Keratinocyte (primary cell): ENCODE results near the gene PNP. TPM values are rescaled to one million over a fixed set of nuclear protein-coding genes. Genes with fewer than 3 reads are reported as not detected.

ENCODE experiments used
- DNase-seq: peaks from one replicate; pipeline ENCODE4 v3.0.0-alpha.2; 2011; ENCODE audit warnings: low read depth, missing footprints, low spot score
- FAIRE-seq: peaks from 2 replicates; lab custom pipeline; 2011; peaks lifted over from hg19 to GRCh38; lab: Jason Lieb, UNC
- H2AFZ ChIP-seq: 2 replicates; pipeline ENCODE4 v1.6.0; 2012; ENCODE audit warnings: low read length, control low read depth, inconsistent platforms; ENCODE audit not compliant: control insufficient read depth
- H3K27ac ChIP-seq: 2 replicates; pipeline ENCODE4 v1.5.1; 2011; ENCODE audit warnings: low read length; ENCODE audit not compliant: control insufficient read depth, insufficient read depth
- H3K27me3 ChIP-seq: 3 replicates; pipeline ENCODE4 v1.6.0; 2011; ENCODE audit warnings: low read length; ENCODE audit not compliant: control insufficient read depth, insufficient read depth; ENCODE audit errors: extremely low read depth
- H3K36me3 ChIP-seq, 2 experiments: 2 replicates in 1 of 2; 3 replicates in 1 of 2; pipeline ENCODE4 v1.5.1; 2011; ENCODE audit warnings: low read length in 2 of 2, mild to moderate bottlenecking in 1 of 2; ENCODE audit not compliant: control insufficient read depth in 2 of 2, insufficient read depth in 2 of 2; ENCODE audit errors: extremely low read depth in 1 of 2
- H3K4me1 ChIP-seq: 3 replicates; pipeline ENCODE4 v1.5.1; 2011; ENCODE audit warnings: low read length; ENCODE audit not compliant: control insufficient read depth, insufficient read depth; ENCODE audit errors: extremely low read depth
- H3K4me2 ChIP-seq: 3 replicates; pipeline ENCODE4 v1.6.0; 2011; ENCODE audit warnings: low read depth, low read length; ENCODE audit not compliant: control insufficient read depth, insufficient read depth; ENCODE audit errors: extremely low read depth
- H3K4me3 ChIP-seq, 3 experiments: fragments of 200-600 bp in 1 of 3; sonication (generic) in 1 of 3; 2 replicates in 2 of 3; 3 replicates in 1 of 3; pipeline ENCODE4 v1.5.1; 2011 to 2016; ENCODE audit warnings: low read length in 3 of 3, mild to moderate bottlenecking in 3 of 3, control low read depth in 2 of 3, inconsistent platforms in 1 of 3, low read depth in 1 of 3, mixed read lengths in 1 of 3, mixed run types in 1 of 3, moderate library complexity in 1 of 3; ENCODE audit not compliant: control insufficient read depth in 2 of 3, insufficient read depth in 2 of 3; ENCODE audit errors: extremely low read depth in 1 of 3
- H3K79me2 ChIP-seq: 2 replicates; pipeline ENCODE4 v1.6.0; 2012; ENCODE audit warnings: low read length; ENCODE audit not compliant: control insufficient read depth, insufficient read depth
- H3K9ac ChIP-seq: 3 replicates; pipeline ENCODE4 v1.6.0; 2011; ENCODE audit warnings: low read length; ENCODE audit not compliant: control insufficient read depth, insufficient read depth; ENCODE audit errors: extremely low read depth
- H3K9me1 ChIP-seq: 3 replicates; pipeline ENCODE4 v1.6.0; 2011; ENCODE audit warnings: low read length; ENCODE audit not compliant: control insufficient read depth, insufficient read depth; ENCODE audit errors: extremely low read depth
- H3K9me3 ChIP-seq: 2 replicates; pipeline ENCODE4 v1.5.1; 2012; ENCODE audit warnings: low read depth, low read length; ENCODE audit not compliant: control insufficient read depth
- H4K20me1 ChIP-seq: 3 replicates; pipeline ENCODE4 v1.6.0; 2011; ENCODE audit warnings: low read length; ENCODE audit not compliant: control insufficient read depth, insufficient read depth; ENCODE audit errors: extremely low read depth
- CTCF ChIP-seq, 3 experiments: IDR thresholded peaks in 1 of 3; conservative IDR thresholded peaks in 1 of 3; optimal IDR thresholded peaks in 1 of 3; 2 replicates in 2 of 3; 3 replicates in 1 of 3; pipeline versions ENCODE3 to v1.5.1; 2011; ENCODE audit warnings: low read length in 3 of 3, mild to moderate bottlenecking in 3 of 3, moderate library complexity in 2 of 3, control low read depth in 1 of 3, inconsistent platforms in 1 of 3; ENCODE audit not compliant: insufficient read depth in 2 of 3; ENCODE audit errors: extremely low read depth in 1 of 3
- EZH2 ChIP-seq: IDR thresholded peaks from one replicate; pipeline ENCODE4 v1.6.1; 2012; ENCODE audit warnings: inconsistent platforms, mild to moderate bottlenecking, low read length, moderate library complexity
- dilution Hi-C: fragments of 300-500 bp; cut with MboI; formaldehyde crosslinking; loops from one replicate; pipeline ENCODE4 v1.7.0; 2020; ENCODE audit warnings: low sequenced_read_pairs; ENCODE audit not compliant: extremely low pct_ligation_motif_present
- polyA plus RNA-seq, 5 experiments: library from polyadenylated mRNA; depleted of rRNA in 3 of 5; stranded (reverse) in 3 of 5; stranded (forward) in 1 of 5; unstranded in 1 of 5; fragments of >200 nt; gene quantifications; 1 replicate in 1 of 5; 2 replicates in 3 of 5; 3 replicates in 1 of 5; pipeline versions ENCODE4 v1.2.1 to v1.2.3, GENCODE V29; 2011 to 2012; ENCODE audit warnings: missing spikeins in 2 of 5, low read depth in 1 of 5, low replicate concordance in 1 of 5

PNP gene
- polyA plus RNA-seq, 1 donor (not counting 4 experiments of a cell fraction or from before 2014, with no cell fraction given), result 325 TPM

- Histone ChIP-seq H3K9ac (no peak overlapping the region), H3K4me3 (no peak overlapping the region), H3K79me2 (no peaks in the 10 kb centered on the region), H3K9me3 (no peaks in the 10 kb centered on the region), H3K4me1 (peaks cover 25% of the 10 kb centered on the region), H3K4me2 (no peak overlapping the region), H3K27ac (no peak overlapping the region), H3K36me3 (no peaks in the 10 kb centered on the region), H4K20me1 (no peaks in the 10 kb centered on the region), H2AFZ (no peak overlapping the region), H3K9me1 (no peaks in the 10 kb centered on the region), H3K27me3 (no peaks in the 10 kb centered on the region)
- DNase-seq (no peak), FAIRE-seq (no peak)
- dilution Hi-C loops, result no loop called here
- TF ChIP-seq EZH2 (no peak), CTCF (optimal IDR thresholded peaks at IDR 0.05 in 1 of 3, IDR thresholded peaks at IDR 0.05 in 1 of 3, conservative IDR thresholded peaks at IDR 0.05 in 1 of 3; ENCODE audit: extremely low read depth in 1 of 3, insufficient read depth in 2 of 3, low read length in 3 of 3) (no peak)
These were observed 24.4 kb downstream of the PNP start for GRCh38 chr14:20493634-20494033.

GRCh38 chr14:20494935-20495766 is 25.9 kb downstream of the PNP start:
- H3K9me1 ChIP-seq, result no peaks in the 10 kb centered on the region
- no peaks in the 10 kb centered on the region for H4K20me1 ChIP-seq
- FAIRE-seq (peak; percentile 44), DNase-seq (no peak)
- no peaks in the 10 kb centered on the region for H3K36me3 ChIP-seq
- H2AFZ ChIP-seq, result no peak overlapping the region
- peak overlapping the region; percentile 35 for H3K4me2 ChIP-seq
- H3K27ac ChIP-seq, result no peak overlapping the region
- dilution Hi-C loops, result no loop called here
- H3K4me3 ChIP-seq, result no peak overlapping the region
- no peaks in the 10 kb centered on the region for H3K27me3 ChIP-seq
- no peak overlapping the region for H3K9ac ChIP-seq
- no peak for TF ChIP-seq EZH2
- TF ChIP-seq CTCF (optimal IDR thresholded peaks at IDR 0.05 in 1 of 3, IDR thresholded peaks at IDR 0.05 in 1 of 3, conservative IDR thresholded peaks at IDR 0.05 in 1 of 3; ENCODE audit: extremely low read depth in 1 of 3, insufficient read depth in 2 of 3, low read length in 3 of 3), result no peak
- no peaks in the 10 kb centered on the region for H3K9me3 ChIP-seq
- no peaks in the 10 kb centered on the region for H3K79me2 ChIP-seq
- H3K4me1 ChIP-seq, result peaks cover 18% of the 10 kb centered on the region
